NCI-H2196 treated with DMSO at 0.1 percent for 48 hours (cell line): ENCODE data around the gene TRNAU1AP.
A peak's percentile ranks its signal among the peaks of the same experiment; 100 is the strongest.
"Not testable (repeated sequence)": the region's sequence is repeated elsewhere in the genome, so short reads cannot be mapped to it uniquely, and the experiment has no call there.

Experiments used
- DNase-seq: peaks from one replicate; lab custom pipeline; 2025; ENCODE audit not compliant: unreplicated experiment; lab: John Stamatoyannopoulos, UW

TRNAU1AP gene

DNA sequence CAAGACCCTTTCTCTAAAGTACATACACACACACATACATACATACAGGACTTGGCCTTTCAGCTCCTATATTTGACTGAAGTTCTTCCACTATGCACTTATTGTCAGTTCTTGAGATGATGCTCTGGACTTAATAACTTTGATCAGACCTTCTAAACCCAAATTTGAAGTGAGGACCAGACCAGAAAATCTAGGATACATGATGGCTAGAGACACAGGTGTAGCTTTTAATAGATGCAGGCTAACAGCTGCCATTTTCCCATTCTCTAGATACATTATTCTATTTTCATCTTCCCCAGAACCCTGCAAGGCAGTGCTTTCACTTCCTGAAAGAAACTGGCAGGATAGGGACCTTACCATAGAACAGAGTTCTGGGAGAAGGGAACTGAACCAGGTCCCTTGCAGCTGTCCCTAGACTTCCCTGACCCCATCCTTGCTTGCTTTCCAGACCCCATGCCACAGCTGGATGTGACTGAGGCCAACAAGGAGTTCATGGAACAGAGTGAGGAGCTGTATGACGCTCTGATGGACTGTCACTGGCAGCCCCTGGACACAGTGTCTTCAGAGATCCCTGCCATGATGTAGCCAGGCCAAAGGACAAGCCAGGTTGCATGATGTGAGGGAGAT is 24.3 kb downstream of the TRNAU1AP start:
- DNase-seq, result no peak

- DNase-seq, result no peak
Observed at GRCh38 chr1:28577738-28578536, 25.1 kb downstream of the TRNAU1AP start.

GRCh38 chr1:28578696-28579218 is 25.9 kb downstream of the TRNAU1AP start:
- DNase-seq, result no peak

DNA sequence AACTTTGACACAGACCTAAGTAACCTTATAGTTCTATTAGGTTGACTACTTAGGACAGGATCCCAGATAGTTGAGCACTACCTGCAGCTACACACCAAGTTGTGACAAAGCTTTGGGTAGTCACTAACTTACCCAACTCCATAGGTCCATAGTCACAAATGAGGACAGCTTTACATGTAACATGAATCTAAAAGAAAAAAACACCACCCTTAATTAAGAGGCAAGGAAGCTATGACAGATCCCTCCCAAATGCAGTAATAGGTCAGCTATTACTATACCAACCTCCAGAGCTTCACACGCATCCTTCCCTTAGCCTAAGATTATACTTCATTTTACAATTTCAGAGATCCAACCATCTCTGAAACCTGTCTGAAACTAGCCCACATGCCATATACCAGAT is 26.5 kb downstream of the TRNAU1AP start:
- DNase-seq, result no peak

DNA sequence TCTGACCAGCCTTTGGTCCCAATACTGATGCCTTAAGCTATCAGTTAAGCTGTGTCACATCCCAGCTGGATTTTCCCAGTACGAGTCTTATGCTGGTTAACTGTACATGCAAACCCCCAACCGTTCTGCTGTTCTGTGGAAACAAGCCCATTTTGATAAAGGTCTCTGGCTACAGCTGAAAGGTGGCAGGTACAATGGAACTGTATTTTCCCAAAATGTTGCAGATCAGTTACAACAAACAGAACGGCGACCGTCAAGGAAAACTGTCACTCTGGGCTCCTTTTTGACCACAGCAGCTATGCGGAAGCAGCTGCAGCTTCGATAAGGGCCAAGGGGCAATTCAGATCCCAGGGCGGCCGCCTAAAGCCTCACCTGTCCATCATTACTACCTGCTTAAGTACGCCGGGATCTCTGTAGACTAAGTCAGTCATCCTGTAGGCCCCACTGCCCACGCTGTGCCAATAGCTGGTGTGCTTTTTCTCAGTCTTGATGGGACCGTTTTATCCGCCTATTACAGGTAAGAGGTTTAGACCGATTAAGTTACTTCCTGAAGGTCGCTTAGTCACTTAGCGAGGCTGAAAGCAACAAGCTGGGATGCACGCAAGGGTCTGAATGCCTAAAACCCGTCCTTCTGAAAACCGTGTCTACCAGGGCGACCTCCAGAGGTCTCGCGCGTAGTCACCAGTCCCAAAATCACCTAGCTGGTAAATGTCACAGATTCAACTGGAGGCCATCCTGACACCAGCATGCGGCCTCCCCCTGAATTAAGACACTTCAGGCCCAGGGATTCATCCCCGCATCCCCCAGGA is 28.0 kb downstream of the TRNAU1AP start:
- peak; percentile 26 for DNase-seq

DNA sequence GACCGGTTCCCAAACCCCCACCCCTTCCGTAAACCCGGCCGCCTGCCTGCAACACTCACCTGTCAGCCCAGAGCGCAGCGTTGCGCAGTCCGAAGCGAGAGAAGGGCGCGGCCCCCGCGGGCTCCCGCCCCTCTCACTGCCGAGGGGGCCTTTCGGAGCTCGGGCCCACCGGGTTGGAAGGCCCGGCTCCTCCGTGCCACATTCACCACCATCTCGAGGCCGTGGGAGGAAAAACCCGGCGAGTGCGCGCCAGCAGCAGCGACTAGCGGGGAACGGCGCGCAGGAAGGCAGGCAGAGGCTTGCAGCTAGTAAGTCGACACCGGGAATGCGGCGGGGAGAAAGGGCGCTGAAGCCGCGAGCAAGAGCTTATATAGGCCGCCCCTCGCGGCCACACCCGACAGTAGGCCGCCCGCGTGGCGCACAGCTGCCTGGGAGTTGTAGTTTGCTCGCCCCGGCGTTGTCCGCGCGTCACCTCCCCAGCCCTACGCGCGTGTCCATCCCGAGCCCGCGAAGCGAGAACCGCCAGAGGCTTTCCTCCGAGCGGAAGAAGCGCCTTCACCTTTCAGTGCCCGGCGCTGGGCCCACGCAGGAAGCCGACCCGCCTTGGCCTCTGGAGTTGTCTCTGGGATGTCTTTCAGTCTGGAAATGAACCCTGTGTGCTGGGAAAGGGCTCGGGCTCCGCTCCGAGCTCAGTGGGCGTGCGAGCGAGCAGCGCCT is 28.8 kb downstream of the TRNAU1AP start:
- peak; percentile 93 for DNase-seq

- no peak for DNase-seq
Observed at GRCh38 chr1:28582248-28582615, 29.3 kb downstream of the TRNAU1AP start.

- not testable (repeated sequence) for DNase-seq
Observed at GRCh38 chr1:28586585-28587391, 33.9 kb downstream of the TRNAU1AP start.

GRCh38 chr1:28591708-28592320 is 38.9 kb downstream of the TRNAU1AP start, which contains the start of gene RAB42:
RAB42 (plus strand) TSS chr1:28592265; CDS start chr1:28592512, 247 bp downstream.
- DNase-seq, result no peak

DNA sequence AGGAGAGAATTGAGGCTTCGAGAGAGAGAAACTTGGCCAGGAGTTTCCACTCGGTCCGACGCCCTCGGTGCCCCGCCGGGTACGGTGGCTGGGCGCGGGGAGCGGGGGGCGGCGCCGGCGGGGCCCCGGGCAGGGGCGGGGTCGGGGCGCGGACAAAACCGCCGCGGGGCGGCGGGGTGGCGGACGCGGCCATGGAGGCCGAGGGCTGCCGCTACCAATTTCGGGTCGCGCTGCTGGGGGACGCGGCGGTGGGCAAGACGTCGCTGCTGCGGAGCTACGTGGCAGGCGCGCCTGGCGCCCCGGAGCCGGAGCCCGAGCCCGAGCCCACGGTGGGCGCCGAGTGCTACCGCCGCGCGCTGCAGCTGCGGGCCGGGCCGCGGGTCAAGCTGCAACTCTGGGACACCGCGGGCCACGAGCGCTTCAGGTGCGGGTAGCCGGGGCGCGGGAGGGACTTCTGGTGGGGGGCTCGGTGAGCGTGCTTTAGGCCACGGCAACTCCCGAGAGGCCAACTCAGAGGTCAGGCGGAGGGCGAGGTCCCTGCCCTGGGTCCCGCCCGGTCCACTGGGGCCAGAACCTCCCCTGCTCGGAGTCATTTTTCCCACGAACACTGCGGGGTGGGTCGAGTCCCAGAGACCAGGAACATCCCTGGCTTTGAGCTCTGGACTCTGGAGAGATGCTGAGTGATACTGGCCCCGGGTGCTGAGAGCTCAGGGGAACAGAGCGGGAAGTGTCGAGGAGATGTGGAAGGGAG is 39.6 kb downstream of the TRNAU1AP start:
- no peak for DNase-seq

GRCh38 chr1:28593988-28594356 is 41.1 kb downstream of the TRNAU1AP start:
- DNase-seq, result not testable (repeated sequence)

GRCh38 chr1:28594686-28595411 is 42.0 kb downstream of the TRNAU1AP start:
- peak; percentile 80 for DNase-seq

- no peak for DNase-seq
Observed at GRCh38 chr1:28595412-28596191, 42.7 kb downstream of the TRNAU1AP start.

- DNase-seq, result not testable (repeated sequence)
Observed at GRCh38 chr1:28596276-28596675, 43.4 kb downstream of the TRNAU1AP start.

- DNase-seq, result peak; percentile 24
Observed at GRCh38 chr1:28601696-28602095, 48.8 kb downstream of the TRNAU1AP start.

DNA sequence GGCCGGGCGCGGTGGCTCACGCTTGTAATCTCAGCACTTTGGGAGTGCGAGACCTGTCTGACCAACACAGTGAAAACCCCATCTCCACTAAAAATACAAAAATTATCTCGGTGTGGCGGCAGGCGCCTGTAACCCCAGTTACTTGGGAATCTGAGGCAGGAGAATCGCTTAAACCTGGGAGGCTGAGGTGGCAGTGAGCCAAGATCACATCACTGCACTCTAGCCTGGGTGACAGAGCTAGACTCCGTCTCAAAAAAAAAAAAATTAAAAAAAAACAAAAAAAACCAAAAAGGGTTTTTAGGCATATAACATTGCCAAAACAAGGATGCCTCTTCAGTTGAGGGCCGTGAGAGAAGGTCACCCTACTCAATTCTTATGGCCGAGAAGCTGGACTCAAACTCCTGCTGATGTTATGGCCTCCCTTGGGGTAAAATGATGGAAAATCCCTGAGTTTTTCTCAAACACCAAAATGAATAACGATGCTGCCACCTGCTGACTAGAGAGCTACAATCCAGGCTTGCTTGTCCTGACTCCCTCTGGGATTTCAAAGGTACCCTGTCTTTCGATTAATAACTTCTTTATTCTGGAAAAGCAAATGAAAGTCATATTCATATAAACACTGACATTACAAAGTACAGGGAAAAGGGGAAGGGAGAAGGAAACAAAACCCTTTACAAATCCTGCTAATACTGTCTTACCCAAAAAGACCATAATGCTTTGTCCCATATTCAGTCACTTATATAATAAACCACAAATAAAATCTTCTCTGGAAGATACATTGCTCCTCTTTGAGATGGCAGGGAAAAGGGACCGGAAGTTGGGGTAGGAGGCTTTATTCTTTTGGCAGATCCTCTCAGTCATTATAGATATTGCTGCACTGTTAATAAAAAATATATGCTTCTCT is 49.9 kb downstream of the TRNAU1AP start:
- DNase-seq, result peak; percentile 59
